ENCODE results near the gene BIN2. TPM values are rescaled to one million over a fixed set of nuclear protein-coding genes. Genes with fewer than 3 reads are reported as not detected.

BIN2 gene
- total and polyA plus RNA-seq, 2 of the 4 experiments (the other 2 are of a cell fraction) = not detected

GRCh38 chr12:51262758-51263177, 61.2 kb downstream of the BIN2 start:
- H3K27ac ChIP-seq (ENCODE audit: insufficient read depth, low read length) = no peak overlapping the region

More at GRCh38 chr12:51262758-51263177, 61.2 kb downstream of the BIN2 start:
- Histone ChIP-seq H3K9me3 (ENCODE audit: control insufficient read depth, insufficient read depth, low read length) (no peaks in the 10 kb centered on the region), H2AK5ac (ENCODE audit: low read depth, low read length) (no peak overlapping the region), H2BK15ac (ENCODE audit: low read depth, low read length) (no peak overlapping the region), H4K5ac (ENCODE audit: low read depth, low read length) (no peak overlapping the region), H2AFZ (replicated peaks; ENCODE audit: low read length, poor library complexity) (no peak overlapping the region), H2BK20ac (ENCODE audit: low read depth, low read length) (no peak overlapping the region), H3K79me1 (ENCODE audit: low read depth in 1 of 2, low read length in 2 of 2) (peaks cover 24 to 49% of the 10 kb centered on the region in 2 experiments; a peak in 3 of 4 replicates), H3K4me2 (ENCODE audit: low read depth, low read length) (no peak overlapping the region), H4K91ac (ENCODE audit: insufficient read depth, low read depth, low read length) (no peak overlapping the region), H3K9me1 (ENCODE audit: insufficient read depth, low read length) (peaks cover 10% of the 10 kb centered on the region; the same call in 1 of the 2 replicates), H2BK5ac (ENCODE audit: low read depth, low read length, poor library complexity, severe bottlenecking) (no peak overlapping the region), H4K20me1 (ENCODE audit: insufficient read depth, low read length) (no peaks in the 10 kb centered on the region), H3K14ac (replicated peaks; ENCODE audit: low read depth, low read length) (no peak overlapping the region), H3K23ac (ENCODE audit: low read depth, low read length) (no peak overlapping the region), H2AK9ac (replicated peaks; ENCODE audit: low read depth, low read length, poor library complexity) (no peak overlapping the region), H4K8ac (ENCODE audit: low read depth in 2 of 2, low read length in 2 of 2) (no peak overlapping the region), H3K4me1 (ENCODE audit: control insufficient read depth, insufficient read depth, low read length) (0 out of 2 replicates have a peak, but pooled peaks cover 2% of the 10 kb centered on the region), H3K18ac (ENCODE audit: low read depth, low read length) (no peak overlapping the region), H3K56ac (ENCODE audit: extremely low read depth, insufficient read depth, low read length) (no peak overlapping the region), H3K9ac (ENCODE audit: low read depth, low read length) (no peak overlapping the region), H2BK120ac (ENCODE audit: low read depth, low read length) (no peak overlapping the region), H3K27me3 (ENCODE audit: control insufficient read depth, insufficient read depth, low read length) (no peaks in the 10 kb centered on the region), H3K36me3 (ENCODE audit: control insufficient read depth, insufficient read depth, low read length) (no peaks in the 10 kb centered on the region), H3K4ac (ENCODE audit: low read depth, low read length) (no peak overlapping the region), H3K4me3 (ENCODE audit: insufficient read depth, low read depth, low read length) (no peak overlapping the region)
- WGBS, 2 experiments (ENCODE audit: extremely low coverage in 2 of 2, insufficient read length in 1 of 2) = no CpG with 5 or more reads among the region's 7 CpGs
- ATAC-seq (ENCODE audit: low read depth) (peak; percentile 53), DNase-seq (peak; percentile 48)
- TF ChIP-seq SMC3 (IDR thresholded peaks at IDR 0.05; ENCODE audit: low read depth, low read length) (0 out of 2 replicates have a peak, but pooled peaks have one; percentile 18), CHD1 (IDR thresholded peaks at IDR 0.05; ENCODE audit: low read depth, low read length) (no peak), POLR2A (IDR thresholded peaks at IDR 0.05; ENCODE audit: low read depth, low read length) (no peak), CEBPB (IDR thresholded peaks at IDR 0.05; ENCODE audit: low read depth, low read length) (no peak), MAZ (IDR thresholded peaks at IDR 0.05; ENCODE audit: borderline replicate concordance, low read depth, low read length) (no peak), FOS (IDR thresholded peaks at IDR 0.05; ENCODE audit: low read depth, low read length) (peak; percentile 39; the same call in 1 of the 2 replicates), USF2 (IDR thresholded peaks at IDR 0.05; ENCODE audit: low read depth, low read length) (no peak), CTCF (conservative IDR thresholded peaks at IDR 0.05; ENCODE audit: low read depth, low read length) (peak; percentile 33; the same call in 1 of the 2 replicates)
- ChIA-PET CTCF (interaction anchor here (0.7 to 1.2 kb wide), 3 partner anchors 15 to 76 kb away, joined by 3 to 4 read pairs (median 4); no protein-coding TSS in a partner anchor), POLR2A (ENCODE audit: unreplicated experiment) (no interaction called here)
- no TSS peak for BruUV-seq (replicated peaks)
- intact Hi-C loops (cut with micrococcal nuclease) = no loop called here
- in situ Hi-C loops (cut with MboI; ENCODE audit: low sequenced_read_pairs) = no loop called here
- dilution Hi-C loops (cut with HindIII; ENCODE audit: low sequenced_read_pairs, unreplicated experiment) = no loop called here

Data from IMR-90 (cell line).